GM21786 (cell line): ENCODE data around the gene IPO5.
"Not testable (repeated sequence)": the region's sequence is repeated elsewhere in the genome, so short reads cannot be mapped to it uniquely, and the experiment has no call there.

Experiments used
- ATAC-seq: cut with Tn5 transposase; IDR thresholded peaks from one replicate; pipeline ENCODE4 v1.9.1; 2021; ENCODE audit not compliant: unreplicated experiment

IPO5 gene

DNA sequence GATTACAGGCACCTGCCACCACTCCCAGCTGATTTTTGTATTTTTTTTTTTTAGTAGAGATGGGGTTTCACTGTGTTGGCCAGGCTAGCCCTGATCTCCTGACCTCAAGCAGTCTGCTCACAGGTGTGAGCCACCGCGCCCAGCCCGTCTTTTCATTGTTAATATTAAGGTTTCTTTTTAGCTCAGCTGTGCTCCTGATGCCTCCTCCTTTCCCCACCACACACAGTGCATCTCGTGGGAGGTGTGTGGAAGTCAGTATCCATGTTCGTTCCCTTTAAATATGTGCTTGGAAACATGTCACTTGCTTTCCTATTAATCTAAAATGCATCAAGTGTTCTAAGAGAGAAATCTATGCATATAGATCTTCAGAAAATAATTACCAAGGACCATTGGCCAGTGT is 53.5 kb downstream of the IPO5 start:
- ATAC-seq, result no peak

DNA sequence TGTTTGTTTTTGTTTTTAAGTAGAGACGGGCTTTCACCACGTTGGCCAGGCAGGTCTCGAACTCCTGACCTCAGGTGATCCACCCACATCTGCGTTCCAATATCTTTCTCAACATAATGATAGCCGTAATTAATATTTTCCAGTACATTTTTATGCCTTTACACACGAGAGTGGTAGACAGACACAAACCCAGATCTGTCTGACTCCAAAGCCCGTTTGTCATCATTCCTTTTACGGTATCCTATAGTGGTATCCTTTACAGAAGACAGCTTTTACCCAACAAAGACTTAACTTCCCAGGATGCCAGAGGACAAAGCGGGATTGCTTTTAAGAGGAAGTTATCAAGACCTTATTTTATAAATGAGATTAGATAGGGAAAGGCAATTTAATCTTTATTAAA is 59.8 kb downstream of the IPO5 start:
- ATAC-seq, result no peak

- no peak for ATAC-seq
Measured at GRCh38 chr13:98014766-98015165, 61.3 kb downstream of the IPO5 start.

- ATAC-seq, result no peak
Measured at GRCh38 chr13:98018293-98018692, 64.8 kb downstream of the IPO5 start.

GRCh38 chr13:98019186-98019585 is 65.7 kb downstream of the IPO5 start:
- no peak for ATAC-seq

DNA sequence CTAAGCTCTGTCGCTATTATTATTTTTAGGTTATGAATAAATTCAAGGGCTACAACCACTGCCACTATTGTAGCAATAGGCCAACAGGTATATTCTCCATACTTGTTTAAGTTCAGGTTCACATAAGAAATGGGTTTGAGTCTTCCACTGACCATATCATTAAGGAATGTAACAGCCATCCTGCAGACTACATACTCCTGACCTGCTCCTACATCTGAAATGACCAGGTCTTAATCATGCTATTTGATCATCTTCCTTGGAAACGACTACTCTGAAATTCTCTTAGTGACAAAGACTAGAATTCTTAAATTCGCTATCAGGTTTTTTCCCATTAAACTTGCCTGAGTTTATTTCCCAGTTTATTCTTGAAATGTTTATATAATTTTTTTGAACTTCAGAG is 66.8 kb downstream of the IPO5 start:
- no peak for ATAC-seq

- ATAC-seq, result no peak
Measured at GRCh38 chr13:98022210-98022609, 68.7 kb downstream of the IPO5 start.

DNA sequence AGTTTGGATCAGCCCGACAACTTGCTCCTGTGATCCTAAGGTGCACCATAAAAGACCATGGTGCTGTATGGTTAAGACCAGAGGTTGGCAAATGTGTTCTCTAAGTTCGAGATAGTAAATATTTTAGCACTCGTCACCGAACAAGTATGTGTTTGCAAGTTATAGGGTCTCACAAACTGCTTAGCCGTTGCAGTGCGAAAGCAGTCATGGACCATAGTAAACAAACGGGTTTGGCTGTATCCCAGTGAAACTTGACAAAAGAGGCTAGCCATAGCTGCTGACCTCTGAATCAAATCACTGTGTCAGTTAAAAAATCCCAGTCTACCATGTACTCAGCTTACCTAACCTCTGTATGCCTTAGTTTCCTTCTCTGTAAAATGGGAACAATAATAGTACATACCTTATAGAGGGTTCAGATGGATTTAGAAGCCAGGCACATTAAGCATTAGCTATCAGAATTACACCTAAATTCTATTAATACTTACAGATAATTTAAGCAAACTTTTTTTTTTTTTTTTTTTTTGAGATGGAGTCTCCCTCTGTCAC is 72.1 kb downstream of the IPO5 start:
- ATAC-seq, result no peak

DNA sequence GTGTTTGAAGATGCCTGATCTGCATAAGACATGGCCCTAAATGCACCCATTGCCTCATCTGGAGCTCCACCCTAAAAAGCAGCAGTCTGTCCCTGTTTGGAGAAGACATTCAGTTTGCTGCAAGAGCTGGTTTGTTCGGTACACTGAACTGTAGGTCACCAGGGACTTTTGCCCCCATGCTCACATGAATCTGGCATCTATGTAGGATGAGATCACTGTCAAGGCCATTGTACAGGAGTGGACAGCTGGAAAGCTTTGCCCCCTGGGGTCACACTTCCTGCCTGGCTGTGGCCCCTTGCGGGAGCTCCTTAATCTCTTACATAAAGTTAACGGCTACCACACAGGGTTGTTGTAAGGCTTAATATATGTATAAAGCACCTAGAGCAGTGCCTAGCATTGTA is 73.0 kb downstream of the IPO5 start:
- ATAC-seq, result no peak

GRCh38 chr13:98032168-98032567 is 78.7 kb downstream of the IPO5 start:
- no peak for ATAC-seq

GRCh38 chr13:98033277-98034247 is 80.1 kb downstream of the IPO5 start:
- ATAC-seq, result no peak

- no peak for ATAC-seq
Measured at GRCh38 chr13:98035373-98035772, 81.9 kb downstream of the IPO5 start.

DNA sequence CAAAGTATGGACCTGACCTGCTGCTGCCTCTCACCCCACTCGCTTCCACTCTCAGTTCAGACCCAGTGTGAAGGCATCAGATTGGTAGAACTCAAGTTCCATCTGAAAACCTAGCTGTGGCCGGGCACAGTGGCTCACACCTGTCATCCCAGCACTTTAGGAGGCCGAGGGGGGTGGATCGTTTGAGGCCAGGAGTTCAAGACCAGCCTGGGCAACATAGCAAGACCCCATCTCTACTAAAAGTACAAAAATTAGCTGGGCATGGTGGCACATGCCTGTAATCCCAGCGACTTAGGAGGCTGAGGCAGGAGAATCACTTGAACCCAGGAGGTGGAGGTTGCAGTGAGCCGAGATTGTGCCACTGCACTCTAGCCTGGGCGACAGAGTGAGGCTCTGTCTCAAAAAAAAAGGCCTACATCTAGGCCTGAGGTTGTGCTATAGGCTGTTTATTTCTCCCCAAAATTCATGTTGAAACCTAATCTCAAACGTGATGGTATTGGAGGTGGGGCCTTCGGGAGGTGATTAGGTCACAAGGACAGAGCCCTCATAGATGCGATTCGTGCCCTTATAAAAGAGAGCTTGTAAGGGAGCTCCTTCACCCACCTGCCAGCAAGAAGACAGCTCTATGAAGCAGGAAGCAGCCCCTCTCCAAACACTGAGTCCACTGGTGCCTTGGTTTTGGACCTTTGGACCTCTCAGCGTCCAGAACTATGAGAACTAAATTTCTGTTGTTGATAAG is 83.3 kb downstream of the IPO5 start:
- not testable (repeated sequence) for ATAC-seq

GRCh38 chr13:98039261-98039660 is 85.8 kb downstream of the IPO5 start:
- no peak for ATAC-seq

DNA sequence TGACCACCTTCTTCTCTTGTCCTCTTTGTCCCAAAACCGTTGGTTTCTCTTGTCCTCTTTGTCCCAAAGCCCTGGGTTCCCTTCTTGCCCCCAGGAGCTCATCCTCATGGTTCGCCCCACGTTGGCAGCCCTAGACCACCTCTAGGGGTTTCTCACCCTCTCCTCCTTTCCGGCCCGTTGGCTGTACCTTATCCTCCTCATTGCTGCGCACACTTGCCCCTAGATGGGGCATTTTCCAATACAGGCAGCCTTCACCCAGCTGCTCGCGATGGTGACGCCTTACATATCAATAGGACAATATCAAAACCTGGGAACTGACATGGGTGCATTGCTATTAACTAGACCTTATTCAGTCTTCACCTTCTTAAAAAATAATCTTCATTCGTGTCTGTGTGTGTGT is 86.5 kb downstream of the IPO5 start:
- ATAC-seq, result no peak

DNA sequence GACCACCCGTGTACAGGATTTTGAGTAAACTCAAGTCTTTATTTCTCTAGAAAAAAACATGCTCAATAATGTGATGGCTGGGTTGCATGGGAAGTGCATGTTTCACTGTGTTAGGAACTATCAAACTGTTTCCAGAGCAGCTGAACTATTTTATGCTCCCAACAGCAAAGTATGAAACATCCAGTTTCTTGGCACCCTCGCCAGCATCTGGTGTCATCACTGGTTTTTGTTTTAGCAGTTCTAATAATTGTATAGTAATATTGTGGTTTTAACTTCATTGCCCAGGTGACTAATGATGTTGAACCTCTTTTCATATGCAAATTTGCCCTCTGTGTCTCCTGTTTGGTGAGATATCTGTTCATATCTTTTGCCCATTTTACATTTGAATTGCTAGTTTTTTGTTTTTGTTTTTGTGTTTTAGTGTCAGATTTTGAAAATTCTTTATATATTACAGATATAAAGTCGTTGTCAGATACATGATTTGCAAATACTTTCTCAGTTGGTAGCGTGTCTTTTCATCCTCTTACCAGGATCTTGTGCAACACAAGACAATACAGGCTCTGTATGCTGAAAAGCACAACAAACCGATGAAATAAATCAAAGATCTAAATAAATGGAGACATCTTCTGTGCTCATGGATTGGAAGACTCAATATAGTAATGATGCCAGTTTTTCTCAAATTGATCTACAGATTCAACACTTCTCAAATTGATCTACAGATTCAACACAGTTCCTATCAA is 87.8 kb downstream of the IPO5 start:
- ATAC-seq, result no peak

GRCh38 chr13:98044301-98044700 is 90.8 kb downstream of the IPO5 start:
- no peak for ATAC-seq

- ATAC-seq, result not testable (repeated sequence)
Measured at GRCh38 chr13:98047785-98048184, 94.3 kb downstream of the IPO5 start.

GRCh38 chr13:98048265-98048664 is 94.8 kb downstream of the IPO5 start:
- no peak for ATAC-seq

GRCh38 chr13:98050041-98050466 is 96.6 kb downstream of the IPO5 start:
- ATAC-seq, result no peak

DNA sequence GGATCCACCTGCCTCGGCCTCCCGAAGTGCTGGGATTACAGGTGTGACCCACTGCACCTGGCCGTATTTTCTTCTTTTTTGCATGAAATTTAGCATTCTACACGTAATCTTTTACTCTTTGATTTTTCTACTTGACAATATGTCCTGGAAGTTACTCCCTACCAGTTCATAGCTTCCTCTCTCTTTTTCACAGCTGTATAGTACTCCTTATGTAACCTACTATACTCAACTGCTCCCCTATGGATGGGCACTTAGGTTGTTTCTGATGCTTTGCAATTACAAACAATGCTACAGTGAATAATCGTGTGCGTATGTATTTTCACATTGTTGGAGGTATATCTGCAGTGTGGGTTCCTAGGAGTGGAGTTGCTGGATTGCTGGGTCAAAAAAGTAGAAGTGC is 98.9 kb downstream of the IPO5 start:
- no peak for ATAC-seq
